HG03571 (cell line): Measurements from ENCODE around the gene GALNT11.

Experiments used
- ATAC-seq: cut with Tn5 transposase; IDR thresholded peaks from one replicate; pipeline ENCODE4 v1.9.1; 2021; ENCODE audit not compliant: unreplicated experiment

Gene GALNT11

DNA sequence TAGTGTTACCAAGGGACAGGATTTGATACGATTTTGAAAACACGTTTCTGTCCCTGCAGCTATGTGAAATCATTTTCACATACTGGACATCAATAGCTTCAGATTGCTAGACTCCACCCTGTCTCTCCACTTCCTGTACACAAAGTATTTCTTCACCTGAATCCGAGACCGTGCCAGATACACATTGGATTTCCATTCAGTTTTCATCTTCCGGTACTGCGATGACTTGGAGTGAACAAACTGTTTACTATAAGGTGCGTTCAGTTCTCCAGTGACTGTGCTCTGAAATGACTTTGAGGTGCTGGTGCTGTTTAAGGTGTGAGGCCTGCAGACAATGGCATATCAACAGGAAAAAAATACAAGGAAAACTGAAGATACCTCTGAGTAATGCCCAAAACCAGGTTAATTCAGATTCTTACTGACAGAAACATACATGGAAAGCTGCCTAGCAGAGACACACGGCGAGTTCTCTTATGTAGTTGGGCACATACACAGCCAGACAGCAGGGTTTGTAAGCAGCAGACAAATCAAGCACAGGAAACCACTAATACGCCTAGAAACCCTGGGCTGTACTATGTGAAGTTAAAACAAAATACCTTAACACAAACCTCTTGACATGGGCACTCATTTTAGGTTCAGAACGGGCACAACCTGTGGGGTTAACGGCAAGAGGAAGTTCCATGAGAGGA, 119.2 kb downstream of the GALNT11 start:
- no peak for ATAC-seq

- no peak for ATAC-seq
Observed at GRCh38 chr7:152145853-152146466, 120.5 kb downstream of the GALNT11 start.

GRCh38 chr7:152148706-152149105, 123.2 kb downstream of the GALNT11 start:
- ATAC-seq: no peak

- no peak for ATAC-seq
Observed at GRCh38 chr7:152149363-152149762, 123.9 kb downstream of the GALNT11 start.

- ATAC-seq: no peak
Observed at GRCh38 chr7:152152267-152152666, 126.8 kb downstream of the GALNT11 start.

- ATAC-seq: peak; percentile 88
Observed at GRCh38 chr7:152158801-152159587, 133.5 kb downstream of the GALNT11 start.

DNA sequence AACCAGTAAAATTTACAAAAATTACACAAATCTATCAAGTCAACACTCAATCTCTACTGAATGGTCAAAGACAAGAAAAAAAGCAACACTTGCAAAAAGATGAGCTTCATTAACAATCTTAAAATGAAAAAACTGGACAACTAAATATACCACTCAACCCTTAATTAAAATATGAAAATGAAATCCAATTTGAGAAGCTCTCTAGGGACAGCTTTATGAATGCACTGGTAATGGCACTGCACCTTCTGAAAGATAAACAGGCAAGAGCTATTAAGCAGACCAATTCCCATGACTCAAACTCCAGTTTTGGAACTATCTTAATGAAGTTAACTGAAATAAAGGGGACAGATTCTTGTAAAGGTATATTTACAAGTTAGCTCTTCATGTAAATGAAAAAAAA, 135.7 kb downstream of the GALNT11 start:
- no peak for ATAC-seq

- ATAC-seq: no peak
Observed at GRCh38 chr7:152162287-152162686, 136.8 kb downstream of the GALNT11 start.
